A673 (cell line): Measurements from ENCODE around the gene TSHB. TPM values are rescaled to one million over a fixed set of nuclear protein-coding genes. Genes with fewer than 3 reads are reported as not detected.

Experiments used
- Bru-seq: library from RNA; stranded (reverse); fragments of 400-500 nt; gene quantifications from one replicate; lab custom pipeline; 2021; lab: Mats Ljungman, UMichigan
- BruChase-seq, 2 experiments: library from RNA; stranded (reverse); fragments of 400-500 nt; gene quantifications; one replicate each; lab custom pipeline; 2021; lab: Mats Ljungman, UMichigan
- BruUV-seq: library from RNA; stranded (reverse); fragments of 400-500 nt; replicated peaks from 2 replicates; lab custom pipeline; 2021; lab: Mats Ljungman, UMichigan
- CTCF ChIA-PET: fragments of 300-600 bp; sonication (Branson Sonifier 250); formaldehyde crosslinking; loops from one replicate; lab custom pipeline; 2022; ENCODE audit warnings: antibody characterized with exemption; lab: Charles Lee
- POLR2A ChIA-PET: fragments of 300-600 bp; sonication (Branson Sonifier 250); formaldehyde crosslinking; loops from one replicate; lab custom pipeline; 2022; ENCODE audit warnings: antibody characterized with exemption; ENCODE audit not compliant: low non-redundant PET; lab: Charles Lee
- DNase-seq: peaks from one replicate; pipeline ENCODE4 v3.0.0-alpha.2; 2015; ENCODE audit warnings: low spot score
- H3K27ac ChIP-seq: fragments of 200-600 bp; sonication (generic); 2 replicates; pipeline ENCODE4 v1.5.1; 2016; ENCODE audit warnings: mixed run types, low read depth, mild to moderate bottlenecking, mixed read lengths, antibody characterized with exemption, low read length; ENCODE audit not compliant: poor library complexity, severe bottlenecking
- H3K27me3 ChIP-seq: fragments of 200-600 bp; sonication (generic); replicated peaks from 2 replicates; pipeline ENCODE4 v1.6.1; 2017; ENCODE audit warnings: mixed run types, low read depth, mild to moderate bottlenecking, mixed read lengths, antibody characterized with exemption, low read length; ENCODE audit not compliant: insufficient read depth, poor library complexity
- H3K36me3 ChIP-seq: fragments of 200-600 bp; sonication (generic); 2 replicates; pipeline ENCODE4 v1.6.1; 2016; ENCODE audit warnings: mixed run types, mild to moderate bottlenecking, mixed read lengths, antibody characterized with exemption, low read length; ENCODE audit not compliant: insufficient read depth, poor library complexity, severe bottlenecking
- H3K4me1 ChIP-seq: fragments of 200-600 bp; sonication (generic); 2 replicates; pipeline ENCODE4 v1.6.1; 2017; ENCODE audit warnings: mixed run types, mild to moderate bottlenecking, mixed read lengths, antibody characterized with exemption, low read length; ENCODE audit not compliant: insufficient read depth, poor library complexity, severe bottlenecking
- H3K4me3 ChIP-seq: fragments of 200-600 bp; sonication (generic); 2 replicates; pipeline ENCODE4 v1.5.1; 2016; ENCODE audit warnings: low read depth, mixed run types, mild to moderate bottlenecking, mixed read lengths, low read length; ENCODE audit not compliant: poor library complexity, severe bottlenecking
- H3K9me3 ChIP-seq: fragments of 200-600 bp; sonication (generic); 2 replicates; pipeline ENCODE4 v1.6.1; 2016; ENCODE audit warnings: mixed run types, low read depth, mild to moderate bottlenecking, mixed read lengths, antibody characterized with exemption, low read length; ENCODE audit not compliant: poor library complexity, severe bottlenecking
- EZH2 ChIP-seq: fragments of 200-600 bp; sonication (generic); IDR thresholded peaks from 2 replicates; pipeline ENCODE4 v1.6.1; 2017; ENCODE audit warnings: borderline replicate concordance, low read depth, mild to moderate bottlenecking, mixed read lengths, antibody characterized with exemption, low read length; ENCODE audit not compliant: poor library complexity, severe bottlenecking
- intact Hi-C: fragments of 100-400 bp; cut with micrococcal nuclease; formaldehyde crosslinking; loops from one replicate; pipeline ENCODE4 v1.10.0; 2022; ENCODE audit not compliant: unreplicated experiment
- long read RNA-seq: library from polyadenylated mRNA; stranded (forward); transcript quantifications from one replicate; pipeline ENCODE4 v2.0.0, GENCODE V29; 2022
- total RNA-seq: library from RNA; stranded (reverse); gene quantifications from 2 replicates; pipeline ENCODE4 v1.2.3, GENCODE V29; 2021
- TF ChIP-seq, protein P1 (sequence below): fragments of 300-800, 200-600 bp; sonication (generic); conservative IDR thresholded peaks from 2 replicates; pipeline ENCODE4 v1.5.1; 2017; ENCODE audit warnings: low read depth, mild to moderate bottlenecking, antibody characterized with exemption, low read length, moderate library complexity, mixed read lengths

The TSHB gene
- not detected in 2 replicates for total RNA-seq
- Bru-seq, nascent RNA, result not detected
- BruChase-seq, experiment 1, labeled RNA remaining after a 2-hour chase, result not detected
- BruChase-seq, experiment 2, labeled RNA remaining after a 6-hour chase, result not detected
- long read RNA-seq, result 0 reads

DNA sequence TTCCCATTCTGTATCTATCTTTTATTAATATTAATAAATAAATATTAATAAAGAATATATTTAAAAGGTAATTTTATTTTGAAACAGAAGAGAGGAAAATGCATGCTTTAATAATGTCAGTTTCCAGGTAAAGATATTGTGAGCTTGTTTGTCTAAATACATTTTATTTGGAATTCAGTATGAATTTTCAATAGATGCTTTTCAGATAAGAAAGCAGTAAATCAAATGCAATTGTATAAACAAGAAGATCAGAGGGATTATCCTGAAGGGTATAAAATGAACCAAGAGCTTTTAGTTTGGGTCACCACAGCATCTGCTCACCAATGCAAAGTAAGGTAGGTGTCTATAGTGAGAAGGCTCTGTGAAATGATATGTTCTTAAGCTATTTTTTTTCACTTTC is at the start of gene TSHB:
TSHB (plus strand) TSS at position 301 of the 400 bp plus-strand sequence. CDS start 3,537 bp downstream, outside the sequence.
- CTCF ChIA-PET, result no interaction called here
- POLR2A ChIA-PET, result no interaction called here
- no peak for DNase-seq
- H3K4me3 ChIP-seq, result no peak within 1 kb of the TSS
- no TSS peak for BruUV-seq
- H3K36me3 ChIP-seq, result no peaks in the 10 kb centered on the region
- no peaks in the 10 kb centered on the region for H3K4me1 ChIP-seq
- H3K9me3 ChIP-seq, result no peaks in the 10 kb centered on the region
- intact Hi-C loops, result no loop called here
- no peak for TF ChIP-seq EZH2
- TF ChIP-seq, protein P1, sequence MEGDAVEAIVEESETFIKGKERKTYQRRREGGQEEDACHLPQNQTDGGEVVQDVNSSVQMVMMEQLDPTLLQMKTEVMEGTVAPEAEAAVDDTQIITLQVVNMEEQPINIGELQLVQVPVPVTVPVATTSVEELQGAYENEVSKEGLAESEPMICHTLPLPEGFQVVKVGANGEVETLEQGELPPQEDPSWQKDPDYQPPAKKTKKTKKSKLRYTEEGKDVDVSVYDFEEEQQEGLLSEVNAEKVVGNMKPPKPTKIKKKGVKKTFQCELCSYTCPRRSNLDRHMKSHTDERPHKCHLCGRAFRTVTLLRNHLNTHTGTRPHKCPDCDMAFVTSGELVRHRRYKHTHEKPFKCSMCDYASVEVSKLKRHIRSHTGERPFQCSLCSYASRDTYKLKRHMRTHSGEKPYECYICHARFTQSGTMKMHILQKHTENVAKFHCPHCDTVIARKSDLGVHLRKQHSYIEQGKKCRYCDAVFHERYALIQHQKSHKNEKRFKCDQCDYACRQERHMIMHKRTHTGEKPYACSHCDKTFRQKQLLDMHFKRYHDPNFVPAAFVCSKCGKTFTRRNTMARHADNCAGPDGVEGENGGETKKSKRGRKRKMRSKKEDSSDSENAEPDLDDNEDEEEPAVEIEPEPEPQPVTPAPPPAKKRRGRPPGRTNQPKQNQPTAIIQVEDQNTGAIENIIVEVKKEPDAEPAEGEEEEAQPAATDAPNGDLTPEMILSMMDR, result no peak
- no peak within 1 kb of the TSS for H3K27ac ChIP-seq
- peaks cover 6% of the 10 kb centered on the region for H3K27me3 ChIP-seq

- BruUV-seq, result no TSS peak
- DNase-seq, result no peak
- POLR2A ChIA-PET, result no interaction called here
- no peak overlapping the region for H3K4me3 ChIP-seq
- peaks cover 14% of the 10 kb centered on the region for H3K27me3 ChIP-seq
- H3K9me3 ChIP-seq, result peaks cover under 1% of the 10 kb centered on the region
- H3K36me3 ChIP-seq, result no peaks in the 10 kb centered on the region
- TF ChIP-seq EZH2, result no peak
- TF ChIP-seq, protein P1, result no peak
- CTCF ChIA-PET, result interaction anchor here (1.2 kb wide), 1 partner anchor 131 kb away, joined by 3 read pairs; no protein-coding TSS in a partner anchor
- intact Hi-C loops, result loop anchor here (5.0 kb wide), 1 partner anchor 60 kb away; no protein-coding TSS in a partner anchor
- H3K4me1 ChIP-seq, result no peaks in the 10 kb centered on the region
- no peak overlapping the region for H3K27ac ChIP-seq
These were observed 47.4 kb upstream of the TSHB start for GRCh38 chr1:114982251-114982650.

DNA sequence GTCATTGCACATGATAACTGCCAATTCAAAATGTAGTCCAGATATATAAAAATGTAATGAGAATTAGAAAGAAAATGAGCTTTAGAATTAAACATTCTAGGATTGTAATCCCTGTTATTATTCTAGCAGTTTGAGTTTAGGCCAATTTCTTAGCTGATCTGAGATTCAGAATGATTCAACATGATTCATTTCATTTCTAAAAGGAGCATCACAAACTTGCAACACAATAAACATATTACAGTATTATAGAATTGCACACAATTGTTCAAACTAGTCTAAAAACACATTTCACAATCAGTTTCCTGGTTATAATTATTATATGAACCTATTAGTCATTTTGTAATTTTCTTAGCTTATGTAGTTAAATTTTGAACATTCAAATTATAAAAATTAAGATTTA is 43.3 kb upstream of the TSHB start:
- H3K27me3 ChIP-seq, result peaks cover 4% of the 10 kb centered on the region
- no peak for DNase-seq
- BruUV-seq, result no TSS peak
- no peaks in the 10 kb centered on the region for H3K4me1 ChIP-seq
- H3K27ac ChIP-seq, result no peak overlapping the region
- no peak overlapping the region for H3K4me3 ChIP-seq
- intact Hi-C loops, result no loop called here
- H3K36me3 ChIP-seq, result no peaks in the 10 kb centered on the region
- ChIA-PET POLR2A (no interaction called here), CTCF (no interaction called here)
- peaks cover 18% of the 10 kb centered on the region for H3K9me3 ChIP-seq
- no peak for TF ChIP-seq EZH2
- TF ChIP-seq, protein P1, result no peak
